OCI-LY7 (cell line): Measurements from ENCODE around the gene PILRB.

Experiments
- CTCF ChIP-seq: fragments of 200-600 bp; sonication (generic); conservative IDR thresholded peaks from 2 replicates; pipeline ENCODE4 v1.5.1; 2014; ENCODE audit warnings: mild to moderate bottlenecking, antibody characterized with exemption, low read length, moderate library complexity, mixed read lengths
- EZH2phosphoT487 ChIP-seq: fragments of 200-600 bp; sonication (generic); IDR thresholded peaks from 2 replicates; pipeline ENCODE4 v1.6.1; 2018; ENCODE audit warnings: low read depth, borderline replicate concordance, mild to moderate bottlenecking, mixed run types, antibody characterized with exemption, low read length, moderate library complexity, mixed read lengths

GRCh38 chr7:100372694-100373093 is 14.8 kb downstream of the PILRB start:
- TF ChIP-seq CTCF (no peak), EZH2phosphoT487 (no peak)
